Parathyroid adenoma (tissue), 2 donors: ENCODE data around the gene MND1.

Experiments used
- H2AFZ ChIP-seq: fragments of 300-600 bp; sonication (generic); one replicate; pipeline ENCODE4 v1.7.0; 2017; ENCODE audit warnings: antibody characterized with exemption, mild to moderate bottlenecking
- H3K27ac ChIP-seq: fragments of 300-600 bp; sonication (generic); one replicate; pipeline ENCODE4 v1.7.0; 2017
- H3K27me3 ChIP-seq: fragments of 300-600 bp; sonication (generic); one replicate; pipeline ENCODE4 v1.7.0; 2017; ENCODE audit warnings: low read length; ENCODE audit not compliant: control insufficient read depth, insufficient read depth
- H3K36me3 ChIP-seq: fragments of 300-600 bp; sonication (generic); one replicate; pipeline ENCODE4 v1.7.0; 2017; ENCODE audit warnings: low read length; ENCODE audit not compliant: control insufficient read depth, insufficient read depth
- H3K4me1 ChIP-seq: fragments of 300-600 bp; sonication (generic); one replicate; pipeline ENCODE4 v1.7.0; 2017; ENCODE audit warnings: control low read depth
- H3K4me2 ChIP-seq: fragments of 300-600 bp; sonication (generic); one replicate; pipeline ENCODE4 v1.7.0; 2017; ENCODE audit warnings: low read length
- H3K4me3 ChIP-seq: fragments of 300-600 bp; sonication (generic); one replicate; pipeline ENCODE4 v1.7.0; 2017; ENCODE audit warnings: low read depth, low read length
- H3K79me2 ChIP-seq: fragments of 300-600 bp; sonication (generic); one replicate; pipeline ENCODE4 v1.7.0; 2017; ENCODE audit warnings: control low read depth
- H3K9ac ChIP-seq: fragments of 300-600 bp; sonication (generic); one replicate; pipeline ENCODE4 v1.7.0; 2017; ENCODE audit warnings: mild to moderate bottlenecking
- H3K9me3 ChIP-seq: fragments of 300-600 bp; sonication (generic); one replicate; pipeline ENCODE4 v1.7.0; 2017; ENCODE audit warnings: low read length; ENCODE audit not compliant: control insufficient read depth
- TF ChIP-seq, protein P1 (sequence below): fragments of 300-600 bp; sonication (generic); IDR thresholded peaks from one replicate; pipeline ENCODE4 v1.7.0; 2017; ENCODE audit warnings: antibody characterized with exemption, mild to moderate bottlenecking
- donor health status: primary hyperparathyroidism.

Gene MND1

GRCh38 chr4:153374442-153374841 lies 30.0 kb downstream of the MND1 start:
- Histone ChIP-seq H3K4me2 (no peak overlapping the region), H3K4me3 (no peak overlapping the region), H3K27ac (no peak overlapping the region), H3K9me3 (no peaks in the 10 kb centered on the region), H3K9ac (no peak overlapping the region), H2AFZ (no peak overlapping the region), H3K79me2 (no peaks in the 10 kb centered on the region), H3K27me3 (no peaks in the 10 kb centered on the region), H3K36me3 (no peaks in the 10 kb centered on the region), H3K4me1 (no peaks in the 10 kb centered on the region)
- TF ChIP-seq, protein P1, sequence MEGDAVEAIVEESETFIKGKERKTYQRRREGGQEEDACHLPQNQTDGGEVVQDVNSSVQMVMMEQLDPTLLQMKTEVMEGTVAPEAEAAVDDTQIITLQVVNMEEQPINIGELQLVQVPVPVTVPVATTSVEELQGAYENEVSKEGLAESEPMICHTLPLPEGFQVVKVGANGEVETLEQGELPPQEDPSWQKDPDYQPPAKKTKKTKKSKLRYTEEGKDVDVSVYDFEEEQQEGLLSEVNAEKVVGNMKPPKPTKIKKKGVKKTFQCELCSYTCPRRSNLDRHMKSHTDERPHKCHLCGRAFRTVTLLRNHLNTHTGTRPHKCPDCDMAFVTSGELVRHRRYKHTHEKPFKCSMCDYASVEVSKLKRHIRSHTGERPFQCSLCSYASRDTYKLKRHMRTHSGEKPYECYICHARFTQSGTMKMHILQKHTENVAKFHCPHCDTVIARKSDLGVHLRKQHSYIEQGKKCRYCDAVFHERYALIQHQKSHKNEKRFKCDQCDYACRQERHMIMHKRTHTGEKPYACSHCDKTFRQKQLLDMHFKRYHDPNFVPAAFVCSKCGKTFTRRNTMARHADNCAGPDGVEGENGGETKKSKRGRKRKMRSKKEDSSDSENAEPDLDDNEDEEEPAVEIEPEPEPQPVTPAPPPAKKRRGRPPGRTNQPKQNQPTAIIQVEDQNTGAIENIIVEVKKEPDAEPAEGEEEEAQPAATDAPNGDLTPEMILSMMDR: no peak

GRCh38 chr4:153375303-153375702 lies 30.8 kb downstream of the MND1 start:
- H3K27me3 ChIP-seq: no peaks in the 10 kb centered on the region
- no peaks in the 10 kb centered on the region for H3K36me3 ChIP-seq
- TF ChIP-seq, protein P1: no peak
- H3K9ac ChIP-seq: no peak overlapping the region
- no peaks in the 10 kb centered on the region for H3K4me1 ChIP-seq
- no peak overlapping the region for H2AFZ ChIP-seq
- H3K4me3 ChIP-seq: no peak overlapping the region
- H3K27ac ChIP-seq: no peak overlapping the region
- no peak overlapping the region for H3K4me2 ChIP-seq
- no peaks in the 10 kb centered on the region for H3K9me3 ChIP-seq
- H3K79me2 ChIP-seq: no peaks in the 10 kb centered on the region

- no peaks in the 10 kb centered on the region for H3K27me3 ChIP-seq
- no peak overlapping the region for H3K27ac ChIP-seq
- no peaks in the 10 kb centered on the region for H3K9me3 ChIP-seq
- TF ChIP-seq, protein P1: no peak
- no peaks in the 10 kb centered on the region for H3K36me3 ChIP-seq
- no peak overlapping the region for H3K9ac ChIP-seq
- no peak overlapping the region for H3K4me2 ChIP-seq
- H3K4me1 ChIP-seq: no peaks in the 10 kb centered on the region
- H3K4me3 ChIP-seq: no peak overlapping the region
- no peaks in the 10 kb centered on the region for H3K79me2 ChIP-seq
- H2AFZ ChIP-seq: no peak overlapping the region
These were observed 38.6 kb downstream of the MND1 start for GRCh38 chr4:153383131-153383530.

DNA sequence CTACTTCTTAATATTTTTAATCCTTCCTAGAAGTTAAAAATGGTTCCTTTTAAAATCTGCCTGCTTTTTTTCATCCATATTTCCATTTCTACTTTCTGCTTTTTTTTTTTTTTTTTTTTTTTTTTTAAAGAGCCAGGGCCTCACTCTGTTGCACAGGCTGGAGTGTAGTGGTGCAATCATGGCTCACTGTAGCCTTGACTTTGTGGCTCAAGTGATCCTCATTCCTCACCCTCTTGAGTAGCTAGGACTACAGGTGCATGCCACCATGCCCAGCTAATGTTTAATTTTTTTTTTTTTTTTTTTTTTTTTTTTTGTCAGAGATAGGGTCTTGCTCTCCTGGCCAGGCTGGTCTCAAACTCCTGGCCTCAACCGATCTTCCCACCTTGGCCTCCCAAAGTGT lies 39.7 kb downstream of the MND1 start:
- TF ChIP-seq, protein P1: no peak
- Histone ChIP-seq H3K4me1 (no peaks in the 10 kb centered on the region), H3K79me2 (no peaks in the 10 kb centered on the region), H3K4me2 (no peak overlapping the region), H3K9ac (no peak overlapping the region), H3K9me3 (no peaks in the 10 kb centered on the region), H3K27me3 (no peaks in the 10 kb centered on the region), H2AFZ (no peak overlapping the region), H3K36me3 (no peaks in the 10 kb centered on the region), H3K4me3 (no peak overlapping the region), H3K27ac (no peak overlapping the region)

- no peaks in the 10 kb centered on the region for H3K79me2 ChIP-seq
- no peak overlapping the region for H3K9ac ChIP-seq
- no peak overlapping the region for H3K4me3 ChIP-seq
- TF ChIP-seq, protein P1: no peak
- H2AFZ ChIP-seq: no peak overlapping the region
- H3K9me3 ChIP-seq: no peaks in the 10 kb centered on the region
- no peak overlapping the region for H3K27ac ChIP-seq
- no peaks in the 10 kb centered on the region for H3K36me3 ChIP-seq
- no peaks in the 10 kb centered on the region for H3K4me1 ChIP-seq
- no peak overlapping the region for H3K4me2 ChIP-seq
- no peaks in the 10 kb centered on the region for H3K27me3 ChIP-seq
These were observed 41.3 kb downstream of the MND1 start for GRCh38 chr4:153385784-153386183.
